GM18498 (cell line): Measurements from ENCODE around the gene STUB1.

Experiments
- ATAC-seq: cut with Tn5 transposase; IDR thresholded peaks from one replicate; pipeline ENCODE4 v1.9.1; 2021; ENCODE audit warnings: mild to moderate bottlenecking, moderate library complexity; ENCODE audit not compliant: unreplicated experiment

STUB1 gene

GRCh38 chr16:722835-723633 lies 42.8 kb downstream of the STUB1 start:
- ATAC-seq, result no peak

DNA sequence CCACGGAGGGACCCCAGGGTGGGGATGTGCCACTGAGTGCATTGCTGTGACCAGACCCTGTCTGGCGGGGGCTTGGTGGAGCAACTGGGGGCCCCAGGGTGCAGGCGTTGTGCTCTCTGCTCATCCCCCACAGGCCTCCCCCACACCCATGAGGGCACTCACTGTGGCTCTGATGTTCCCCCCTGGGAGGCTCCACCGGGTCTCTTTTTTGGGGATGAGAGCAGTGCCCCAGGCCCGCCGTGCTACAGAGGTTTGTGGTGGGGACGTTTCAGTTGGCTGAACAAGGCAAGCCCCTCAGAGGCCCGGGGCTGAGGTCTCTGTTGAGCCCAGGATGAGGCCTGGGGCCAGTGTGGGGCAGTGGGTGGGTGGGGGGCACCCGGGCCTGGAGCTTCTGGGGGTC lies 43.5 kb downstream of the STUB1 start:
- no peak for ATAC-seq

DNA sequence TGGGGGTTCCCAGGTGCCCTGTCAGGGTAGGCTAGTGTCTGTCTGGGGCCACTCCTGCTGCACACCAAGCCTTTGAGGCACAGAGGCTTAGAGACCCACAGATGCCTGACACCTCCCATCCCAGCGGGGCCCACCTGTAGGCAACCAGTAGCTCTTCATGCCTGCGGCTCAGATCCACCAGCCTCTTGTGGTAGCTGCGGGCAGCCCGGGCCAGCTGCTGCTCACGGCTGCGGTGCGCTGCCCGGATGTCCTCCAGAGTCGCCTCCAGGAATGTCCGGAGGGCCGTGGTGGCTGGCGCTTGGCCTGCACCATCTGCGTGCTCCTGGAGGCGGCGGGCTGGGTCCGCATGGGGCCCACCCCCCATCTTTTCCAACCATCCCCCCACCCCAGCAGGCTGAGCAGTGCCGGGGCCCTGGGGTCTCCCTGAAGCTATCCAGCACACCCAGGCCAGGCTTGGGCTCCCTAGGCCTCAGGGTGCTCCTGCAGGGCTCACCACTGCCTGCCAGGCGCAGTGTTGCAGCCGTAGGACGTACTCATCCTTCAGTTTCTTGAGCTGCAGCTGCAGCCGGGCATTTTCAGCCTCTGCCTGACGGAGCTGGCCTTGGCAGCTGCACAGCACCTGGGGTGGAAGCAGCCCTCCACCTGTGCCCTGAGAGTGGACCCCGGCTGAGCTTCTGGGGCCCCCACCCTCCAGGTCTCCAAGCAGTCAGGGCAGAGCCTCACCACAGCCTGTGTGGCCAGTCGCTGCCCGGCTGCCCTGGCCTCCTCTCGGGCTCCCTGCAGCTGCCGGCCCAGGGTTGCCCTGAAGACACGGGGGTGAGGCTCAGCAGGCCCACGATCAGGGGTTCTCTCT lies 44.2 kb downstream of the STUB1 start:
- ATAC-seq, result no peak

GRCh38 chr16:725041-725376 lies 44.8 kb downstream of the STUB1 start:
- ATAC-seq, result no peak

DNA sequence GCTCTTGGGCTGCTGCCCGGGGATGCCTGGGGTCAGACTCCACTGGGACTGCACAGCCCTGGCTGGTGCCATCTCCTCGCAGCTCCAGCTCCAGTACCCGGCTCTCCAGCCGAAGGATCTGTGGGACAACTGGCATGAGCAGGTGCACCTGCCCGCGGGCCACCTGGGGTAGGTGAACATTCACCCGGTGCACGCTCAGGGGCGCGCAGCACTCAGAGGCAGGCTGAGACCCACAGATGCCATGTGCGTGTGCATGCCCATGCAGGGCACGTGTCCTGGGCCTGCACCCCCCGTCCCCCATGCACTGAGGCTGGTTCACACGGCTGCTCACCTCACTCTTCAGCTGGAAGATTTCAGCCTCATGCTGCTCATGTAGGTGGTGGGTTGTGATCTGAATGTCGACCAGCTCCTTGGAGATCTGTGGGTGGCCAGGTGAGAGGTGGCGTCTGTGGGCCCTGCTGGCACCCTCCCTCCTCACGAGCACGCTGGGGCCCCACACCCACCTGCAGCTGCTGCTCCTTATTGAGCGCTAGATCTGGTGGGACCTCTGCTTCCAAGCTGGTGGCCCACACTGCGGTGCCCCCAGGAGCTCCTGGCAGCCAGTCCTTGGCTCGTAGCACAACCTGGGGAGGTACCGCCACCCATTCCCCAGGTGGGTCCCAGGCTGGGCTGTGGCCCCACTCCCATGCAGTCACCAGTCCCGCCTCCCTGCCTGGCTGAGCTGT lies 45.4 kb downstream of the STUB1 start:
- ATAC-seq, result no peak

DNA sequence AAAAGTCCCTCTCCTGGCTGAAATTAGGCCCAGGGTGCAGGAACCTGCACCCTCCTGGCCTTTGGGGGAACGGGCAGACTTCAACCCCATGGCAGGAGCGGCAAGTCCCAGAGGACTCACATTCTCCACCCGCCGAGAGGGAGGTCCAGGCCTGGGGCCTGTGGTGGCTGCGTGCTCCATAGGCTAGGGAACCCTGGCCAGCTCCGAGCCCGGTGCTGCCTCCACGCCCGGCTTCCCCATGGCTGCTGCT lies 45.9 kb downstream of the STUB1 start:
- no peak for ATAC-seq

DNA sequence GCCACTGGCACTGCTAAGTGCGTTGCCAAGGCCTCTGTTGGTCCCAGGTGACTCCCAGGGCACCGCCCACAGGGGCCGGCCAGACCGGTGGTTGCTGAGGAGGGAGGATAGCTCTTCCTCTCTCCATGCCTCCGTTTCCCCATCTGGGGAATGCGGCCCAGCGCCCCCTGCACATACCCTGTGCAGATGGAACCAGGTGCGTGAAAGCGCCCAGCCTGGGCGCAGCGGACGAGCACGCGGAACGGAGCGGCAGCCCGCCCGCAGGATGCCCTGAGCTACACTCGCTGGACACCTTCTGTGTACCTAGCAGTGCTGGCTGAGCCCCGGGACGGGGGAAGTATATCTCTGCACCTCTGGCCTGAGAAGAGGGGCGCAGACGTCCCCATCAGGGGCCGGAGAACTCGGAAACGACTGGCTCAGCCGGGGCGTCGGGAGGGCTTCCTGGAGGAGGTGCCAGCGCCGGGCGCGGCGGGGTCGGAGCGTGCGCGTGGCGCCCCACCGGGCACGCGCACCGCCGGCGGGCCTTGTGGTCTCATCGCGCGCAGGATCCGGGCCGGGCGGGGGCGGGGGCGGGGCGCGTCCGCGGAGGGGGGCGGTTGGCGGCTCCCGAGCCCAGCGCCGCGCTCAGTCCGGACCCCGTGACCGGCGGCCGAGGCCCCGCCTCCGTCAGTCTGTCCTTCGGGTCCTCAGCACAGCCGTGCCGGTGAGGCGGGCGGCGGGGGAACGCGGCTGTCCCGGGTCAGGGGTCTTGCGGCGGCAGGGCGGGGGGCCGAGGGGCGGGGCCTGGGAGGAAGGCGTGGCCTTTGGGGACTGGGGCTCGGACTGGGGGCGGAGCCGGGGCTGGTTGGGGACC lies 46.5 kb downstream of the STUB1 start, which contains the start of the genes CCDC78 and HAGHL:
Gene CCDC78 (minus strand): TSS at position 6 of the 853 bp plus-strand sequence. CDS start 76 bp downstream, outside the sequence.
Gene HAGHL (plus strand): TSS at position 669 of the 853 bp plus-strand sequence. CDS start 404 bp downstream, outside the sequence.
- ATAC-seq, result peak; percentile 33

- ATAC-seq, result peak; percentile 4
Observed at GRCh38 chr16:727291-727977, 47.2 kb downstream of the STUB1 start.

GRCh38 chr16:728131-728889 lies 48.1 kb downstream of the STUB1 start:
- peak; percentile 51 for ATAC-seq

DNA sequence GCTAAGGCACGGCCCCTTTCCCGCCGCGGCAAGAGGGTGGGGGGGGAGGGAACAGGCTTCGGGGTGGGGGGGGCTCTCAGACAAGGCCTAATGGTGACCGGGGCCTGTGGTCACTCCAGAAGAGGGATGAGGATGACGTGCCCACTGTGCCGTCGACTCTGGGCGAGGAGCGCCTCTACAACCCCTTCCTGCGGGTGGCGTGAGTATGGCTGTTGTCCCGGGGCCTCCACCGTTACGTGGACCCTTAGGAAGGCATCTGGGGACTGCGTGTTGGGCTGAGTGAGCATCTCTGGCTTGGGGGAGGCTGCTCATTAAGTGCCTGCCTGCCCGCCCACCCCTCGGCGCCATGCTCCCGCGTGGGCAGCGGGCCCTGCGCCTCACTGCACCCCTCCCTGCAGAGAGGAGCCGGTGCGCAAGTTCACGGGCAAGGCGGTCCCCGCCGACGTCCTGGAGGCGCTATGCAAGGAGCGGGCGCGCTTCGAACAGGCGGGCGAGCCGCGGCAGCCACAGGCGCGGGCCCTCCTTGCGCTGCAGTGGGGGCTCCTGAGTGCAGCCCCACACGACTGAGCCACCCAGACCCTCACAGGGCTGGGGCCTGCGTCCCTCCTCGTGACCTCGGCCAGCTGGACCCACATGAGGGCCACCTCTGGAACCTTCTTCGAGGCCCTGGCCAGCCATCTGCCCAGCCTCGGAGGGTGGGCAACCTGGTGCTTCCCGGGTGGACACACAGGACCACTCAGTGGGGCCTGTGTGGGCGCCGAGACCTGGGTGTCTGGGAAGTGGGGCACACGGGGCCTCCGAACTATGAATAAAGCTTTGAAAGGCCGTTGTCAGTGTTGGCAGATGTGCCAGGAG lies 48.9 kb downstream of the STUB1 start:
- ATAC-seq, result no peak

DNA sequence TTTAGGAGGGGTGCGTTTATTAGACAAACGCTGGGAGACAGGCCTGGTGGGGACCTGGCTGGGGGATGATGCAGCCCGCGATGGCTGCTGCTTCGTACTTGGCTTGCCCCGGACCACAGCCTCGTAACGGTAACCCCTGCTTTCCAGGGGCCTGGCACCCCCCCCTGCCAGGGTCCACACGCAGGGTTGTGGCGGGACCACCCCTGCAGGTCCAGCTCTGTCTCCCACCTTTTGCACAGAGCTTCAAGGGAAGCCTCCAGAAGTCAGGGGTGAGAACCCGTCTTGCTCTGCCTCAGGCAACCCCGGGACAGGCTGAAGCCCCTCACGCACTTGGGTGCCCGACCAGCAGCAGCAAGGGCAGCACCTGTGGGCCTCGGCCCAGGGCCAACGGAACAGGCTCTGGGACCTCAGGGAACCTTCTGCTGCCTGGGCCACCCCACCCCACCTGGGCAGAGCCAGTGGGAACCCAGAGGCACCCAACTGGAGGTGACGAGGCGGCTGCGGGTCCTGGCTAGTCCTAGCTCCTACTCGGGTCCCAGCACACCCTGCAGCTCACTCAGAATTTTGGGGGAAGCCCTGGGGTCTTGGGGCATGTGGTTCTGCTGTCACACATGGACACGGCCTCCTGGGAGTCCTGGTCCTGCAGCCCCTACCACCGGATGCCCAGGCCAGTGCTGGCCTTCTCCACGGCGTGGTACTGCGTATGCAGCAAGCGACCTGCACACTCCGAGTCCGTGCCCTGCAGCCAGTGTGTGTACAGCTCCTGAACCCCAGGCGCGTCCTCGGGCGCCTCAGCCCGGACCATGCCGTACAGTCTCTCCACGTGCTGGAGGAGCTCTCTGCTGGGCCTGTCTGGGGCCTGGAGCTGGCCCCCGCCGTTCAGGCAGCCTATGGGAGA lies 49.8 kb downstream of the STUB1 start:
- no peak for ATAC-seq

DNA sequence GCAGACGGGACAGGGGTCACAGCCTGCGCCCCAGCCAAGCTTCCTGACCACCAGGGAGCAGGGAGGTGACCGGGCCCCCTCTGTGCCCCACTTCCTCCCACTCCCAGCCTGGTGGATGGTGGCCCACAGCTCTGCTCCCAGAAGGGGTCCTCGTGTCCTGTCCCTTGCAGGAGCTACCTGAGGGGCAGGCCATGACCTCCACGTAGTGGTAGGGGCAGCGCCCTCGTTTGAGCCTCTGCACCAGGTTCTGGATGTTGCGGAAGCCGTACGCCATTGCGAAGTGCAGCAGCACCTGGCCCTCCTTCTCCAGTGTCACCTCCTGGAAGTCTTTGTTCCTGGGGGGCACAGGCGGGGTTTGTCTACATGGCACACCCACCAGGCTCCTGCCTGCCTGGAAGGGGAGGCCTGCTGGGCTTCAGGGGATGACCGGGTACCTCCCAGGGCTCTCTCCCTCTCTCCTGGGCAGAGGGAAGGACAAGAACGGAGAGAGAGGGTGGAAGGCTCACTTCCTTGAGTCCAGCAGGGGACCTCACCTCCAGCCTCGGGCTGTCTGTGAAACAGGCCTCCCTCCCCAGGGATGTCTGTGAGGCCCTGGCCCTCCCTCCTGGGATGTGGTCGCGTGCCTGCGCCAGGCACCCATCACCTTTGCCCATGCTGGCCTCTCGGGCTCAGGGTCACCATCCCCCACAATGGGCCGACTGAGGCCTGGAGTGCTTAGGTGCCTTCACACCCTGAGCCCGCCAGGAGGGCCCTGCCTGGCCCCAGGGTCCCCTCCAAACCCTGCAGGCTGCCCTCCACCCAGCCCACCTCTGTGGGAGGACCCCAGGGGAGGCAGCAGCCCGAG lies 50.7 kb downstream of the STUB1 start:
- ATAC-seq, result no peak

GRCh38 chr16:732332-732731 lies 52.1 kb downstream of the STUB1 start:
- ATAC-seq, result no peak
